Metanephros (tissue), 2 donors: Measurements from ENCODE around the gene HYI. TPM values are rescaled to one million over a fixed set of nuclear protein-coding genes. Genes with fewer than 3 reads are reported as not detected.

Experiments used
- small RNA-seq: library from RNA; depleted of rRNA; stranded (forward); fragments of <200 nt; gene quantifications from one replicate; pipeline ENCODE3, GENCODE V24; 2014; ENCODE audit warnings: low replicate concordance
- total RNA-seq: library from RNA; depleted of rRNA; stranded (reverse); fragments of >200 nt; gene quantifications from one replicate; pipeline ENCODE4 v1.2.3, GENCODE V29; 2014

Gene HYI
- 78.1 TPM for total RNA-seq

GRCh38 chr1:43453442-43454269 lies at the start of gene HYI:
HYI (minus strand) TSS chr1:43453931; CDS start chr1:43453793, 138 bp downstream.

Small RNA genes lying within 50 kb of the gene (small RNA-seq; reads per million reads assigned to genes)
- gene MIR6735 = not detected

Other genes with a start within 250 kb of the HYI start
- gene TMEM125, start 183.9 kb downstream of the HYI start, total RNA-seq = 9.1 TPM
- 12.9 TPM for gene C1orf210, start 168.3 kb downstream of the HYI start, total RNA-seq
- 87.1 TPM for gene TIE1, start 152.9 kb downstream of the HYI start, total RNA-seq
- gene MPL, start 116.1 kb downstream of the HYI start, total RNA-seq = 0.58 TPM
- gene CDC20, start 95.0 kb downstream of the HYI start, total RNA-seq = 24.5 TPM
- gene ELOVL1, start 85.9 kb downstream of the HYI start, total RNA-seq = 24.7 TPM
- gene MED8, start 64.1 kb downstream of the HYI start, total RNA-seq = 21.8 TPM
- 47.8 TPM for gene SZT2, start 64.0 kb downstream of the HYI start, total RNA-seq
- gene PTPRF, start 77.0 kb upstream of the HYI start, total RNA-seq = 151 TPM
- gene KDM4A, start 196.2 kb upstream of the HYI start, total RNA-seq = 42.3 TPM